RWPE1 (cell line): ENCODE results near the gene PNMA8C.
A peak's percentile ranks its signal among the peaks of the same experiment; 100 is the strongest.

Source experiments
- CTCF ChIA-PET: fragments of 350-600 bp; sonication (Branson Sonifier 250); formaldehyde crosslinking; extraction: SDS; loops from one replicate; lab custom pipeline; 2021; lab: Yijun Ruan, JAX
- POLR2A ChIA-PET: fragments of 400-600 bp; formaldehyde crosslinking; extraction: SDS; loops from one replicate; lab custom pipeline; 2020; ENCODE audit warnings: antibody characterized with exemption; ENCODE audit not compliant: low non-redundant PET; lab: Yijun Ruan, JAX
- DNase-seq: peaks from one replicate; pipeline ENCODE4 v3.0.0; 2012; ENCODE audit warnings: low spot score
- H3K27ac ChIP-seq: fragments of 450-650 bp; 2 replicates; pipeline ENCODE4 v1.5.1; 2017
- CTCF ChIP-seq: fragments of 450-650 bp; conservative IDR thresholded peaks from 2 replicates; pipeline ENCODE4 v1.5.1; 2017; ENCODE audit warnings: low read depth, mild to moderate bottlenecking

Gene PNMA8C

DNA sequence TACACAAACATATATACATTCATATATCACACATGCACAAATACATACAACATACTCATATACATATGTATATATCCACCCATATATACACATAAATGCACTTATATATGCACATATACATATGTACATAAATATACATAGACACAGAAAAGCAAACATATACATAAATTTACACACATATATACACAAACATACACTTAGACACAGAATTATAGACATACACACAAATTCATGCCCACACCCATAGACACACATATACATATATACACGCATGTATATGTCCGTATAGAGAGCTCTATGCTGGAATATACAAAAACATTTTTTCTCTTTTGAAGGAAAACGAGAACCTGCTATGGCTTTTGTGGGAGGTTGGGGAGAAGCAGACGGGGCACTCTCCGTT is 22.0 kb upstream of the PNMA8C start:
- H3K27ac ChIP-seq: peak overlapping the region; percentile 81; the same call in 1 of the 2 replicates
- ChIA-PET CTCF (interaction anchor here (0.7 kb wide), 1 partner anchor 121 kb away, joined by 3 read pairs; no protein-coding TSS in a partner anchor), POLR2A (no interaction called here)
- DNase-seq: no peak
- TF ChIP-seq CTCF: no peak

- TF ChIP-seq CTCF: no peak
- ChIA-PET CTCF (interaction anchor here (0.6 kb wide), 1 partner anchor 34 kb away, joined by 4 read pairs; no protein-coding TSS in a partner anchor), POLR2A (no interaction called here)
- H3K27ac ChIP-seq: no peak overlapping the region; the same call in 1 of the 2 replicates
- no peak for DNase-seq
Observed at GRCh38 chr19:46449228-46449627, 20.5 kb upstream of the PNMA8C start.

GRCh38 chr19:46448601-46449000 is 19.9 kb upstream of the PNMA8C start:
- H3K27ac ChIP-seq: no peak overlapping the region; the same call in 1 of the 2 replicates
- CTCF ChIA-PET: no interaction called here
- no peak for DNase-seq
- POLR2A ChIA-PET: no interaction called here
- no peak for TF ChIP-seq CTCF

DNA sequence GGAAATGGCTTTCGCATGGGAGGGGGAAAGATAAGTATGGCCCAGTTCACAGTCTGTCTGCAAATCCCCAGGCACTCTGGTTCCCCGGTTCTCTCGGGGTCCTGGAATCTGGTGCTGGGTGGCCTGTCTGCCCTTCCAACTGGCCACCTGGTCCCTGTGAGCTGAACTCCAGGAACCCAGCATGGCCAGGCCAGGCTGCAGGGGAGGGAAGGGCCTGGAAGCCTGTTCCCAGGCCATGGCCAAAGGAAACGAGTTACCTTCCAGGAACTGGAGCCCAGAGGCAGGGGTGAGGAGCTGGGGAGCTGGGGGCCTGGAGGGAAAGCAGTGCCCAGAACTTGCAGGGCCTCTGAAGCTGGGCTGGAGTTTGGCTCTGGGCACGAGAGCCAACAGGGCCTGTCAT is 19.1 kb upstream of the PNMA8C start:
- CTCF ChIA-PET: no interaction called here
- H3K27ac ChIP-seq: peak overlapping the region; percentile 49
- POLR2A ChIA-PET: no interaction called here
- no peak for DNase-seq
- no peak for TF ChIP-seq CTCF

- H3K27ac ChIP-seq: peak overlapping the region; percentile 49; the same call in 1 of the 2 replicates
- ChIA-PET POLR2A (no interaction called here), CTCF (interaction anchor here (0.5 kb wide), 2 partner anchors 122 to 410 kb away, joined by 3 to 7 read pairs; no protein-coding TSS in a partner anchor)
- TF ChIP-seq CTCF: no peak
- DNase-seq: no peak
Observed at GRCh38 chr19:46447006-46447405, 18.3 kb upstream of the PNMA8C start.

- no peak for DNase-seq
- ChIA-PET CTCF (interaction anchor here (0.7 kb wide), 1 partner anchor 318 kb away, joined by 3 read pairs; no protein-coding TSS in a partner anchor), POLR2A (no interaction called here)
- TF ChIP-seq CTCF: no peak
- H3K27ac ChIP-seq: no peak overlapping the region
Observed at GRCh38 chr19:46446021-46446420, 17.3 kb upstream of the PNMA8C start.
